Esophagus muscularis mucosa (tissue), 4 donors: ENCODE data around the gene LRRTM4. TPM values are rescaled to one million over a fixed set of nuclear protein-coding genes. Genes with fewer than 3 reads are reported as not detected.

ENCODE experiments used
- DNase-seq: peaks from one replicate; pipeline ENCODE4 v3.0.0-alpha.2; 2017; ENCODE audit errors: extremely low spot score
- H3K27ac ChIP-seq, 4 donors: fragments of 200-600 bp; sonication (generic); replicated peaks in 1 of 4; 1 replicate in 3 of 4; 2 replicates in 1 of 4; pipeline ENCODE4 v1.5.1; 2016 to 2019; ENCODE audit warnings: mild to moderate bottlenecking in 1 of 4
- H3K27me3 ChIP-seq, 4 donors: fragments of 200-600 bp; sonication (generic); one replicate each; pipeline versions ENCODE4 v1.5.1 to v1.6.0; 2016 to 2019
- H3K36me3 ChIP-seq, 4 donors: fragments of 200-600 bp; sonication (generic); one replicate each; pipeline ENCODE4 v1.5.1; 2016 to 2019
- H3K4me1 ChIP-seq, 4 donors: fragments of 200-600 bp; sonication (generic); one replicate each; pipeline ENCODE4 v1.5.1; 2016 to 2019
- H3K4me3 ChIP-seq, 4 donors: fragments of 200-600 bp; sonication (generic); 1 replicate in 2 of 4; 2 replicates in 2 of 4; pipeline ENCODE4 v1.5.1; 2016 to 2019; ENCODE audit warnings: mild to moderate bottlenecking in 4 of 4, moderate library complexity in 1 of 4
- H3K9me3 ChIP-seq, 4 donors: fragments of 200-600 bp; sonication (generic); 1 replicate in 3 of 4; 2 replicates in 1 of 4; pipeline ENCODE4 v1.5.1; 2016 to 2019
- CTCF ChIP-seq, 3 experiments: fragments of 200-600 bp in 2 of 3; fragments of 450-650 bp in 1 of 3; sonication (generic) in 2 of 3; IDR thresholded peaks; one replicate each; pipeline ENCODE4 v1.5.1; 2017 to 2019; ENCODE audit warnings: antibody characterized with exemption in 3 of 3, mild to moderate bottlenecking in 2 of 3, moderate library complexity in 1 of 3
- EP300 ChIP-seq: sonication (generic); formaldehyde crosslinking; IDR thresholded peaks from one replicate; pipeline ENCODE4 v1.6.1; 2017; ENCODE audit warnings: antibody characterized with exemption
- POLR2A ChIP-seq: fragments of 450-650 bp; IDR thresholded peaks from one replicate; pipeline ENCODE4 v1.6.1; 2017; ENCODE audit warnings: antibody characterized with exemption, moderate library complexity, mild to moderate bottlenecking, low read depth
- POLR2AphosphoS5 ChIP-seq, 2 donors: sonication (generic); formaldehyde crosslinking; IDR thresholded peaks; one replicate each; pipeline ENCODE4 v1.6.1; 2017; ENCODE audit warnings: antibody characterized with exemption in 2 of 2
- WGBS: methylation state at CpG from one replicate; pipeline ENCODE4 v1.1.5; 2018; 5-methylcytosine and 5-hydroxymethylcytosine counted together
- intact Hi-C: fragments of 100-400 bp; cut with DNase I; formaldehyde crosslinking; loops from one replicate; pipeline ENCODE4 v1.15.1; 2023
- total RNA-seq, 4 donors: library from RNA; depleted of rRNA; stranded (reverse); fragments of >200 nt; gene quantifications; one replicate each; pipeline versions ENCODE4 v1.1.0 to v1.2.1, GENCODE V29; 2016

LRRTM4 gene
- total RNA-seq, 4 donors from 2014 or later = 0.17 to 0.97 (median 0.41) TPM

GRCh38 chr2:76829374-76830234 lies 692.6 kb downstream of the LRRTM4 start:
- intact Hi-C loops = no loop called here
- no peaks in the 10 kb centered on the region for H3K36me3 ChIP-seq
- no peak for DNase-seq
- TF ChIP-seq POLR2AphosphoS5 (IDR thresholded peaks at IDR 0.05) = no peak
- TF ChIP-seq POLR2A = no peak
- no peak for TF ChIP-seq EP300
- no peak for TF ChIP-seq CTCF (IDR thresholded peaks at IDR 0.05)
- no peak overlapping the region for H3K4me3 ChIP-seq
- H3K4me1 ChIP-seq = no peaks in the 10 kb centered on the region
- WGBS = 81% methylated on average over 3 of the region's 3 CpGs
- H3K9me3 ChIP-seq = no peaks in the 10 kb centered on the region
- no peak overlapping the region for H3K27ac ChIP-seq
- H3K27me3 ChIP-seq = no peaks in the 10 kb centered on the region

- H3K27me3 ChIP-seq = no peaks in the 10 kb centered on the region
These were observed 695.5 kb downstream of the LRRTM4 start for GRCh38 chr2:76826691-76827090.

GRCh38 chr2:76825140-76825970 lies 696.8 kb downstream of the LRRTM4 start:
- Histone ChIP-seq H3K4me1 (no peaks in the 10 kb centered on the region), H3K4me3 (no peak overlapping the region), H3K27ac (no peak overlapping the region), H3K36me3 (no peaks in the 10 kb centered on the region), H3K27me3 (no peaks in the 10 kb centered on the region), H3K9me3 (no peaks in the 10 kb centered on the region)
- no peak for TF ChIP-seq CTCF (IDR thresholded peaks at IDR 0.05)
- no peak for DNase-seq
- intact Hi-C loops = no loop called here
- WGBS = 71% methylated on average over 6 of the region's 6 CpGs

More at GRCh38 chr2:76826691-76827090, 695.5 kb downstream of the LRRTM4 start:
- intact Hi-C loops = no loop called here
- H3K4me1 ChIP-seq = no peaks in the 10 kb centered on the region
- TF ChIP-seq POLR2AphosphoS5 (IDR thresholded peaks at IDR 0.05) = no peak
- TF ChIP-seq CTCF (IDR thresholded peaks at IDR 0.05) = no peak
- no peak for TF ChIP-seq POLR2A
- TF ChIP-seq EP300 = no peak
- WGBS = 30% methylated on average over 3 of the region's 3 CpGs
- H3K9me3 ChIP-seq = no peaks in the 10 kb centered on the region
- DNase-seq = no peak
- no peaks in the 10 kb centered on the region for H3K36me3 ChIP-seq
- no peak overlapping the region for H3K4me3 ChIP-seq
- H3K27ac ChIP-seq = no peak overlapping the region

GRCh38 chr2:76821731-76822130 lies 700.4 kb downstream of the LRRTM4 start:
- TF ChIP-seq POLR2A = no peak
- no peak for TF ChIP-seq CTCF (IDR thresholded peaks at IDR 0.05)
- TF ChIP-seq EP300 = no peak
- no peak for TF ChIP-seq POLR2AphosphoS5 (IDR thresholded peaks at IDR 0.05)
- 89% methylated on average over 2 of the region's 2 CpGs for WGBS

More at GRCh38 chr2:76821731-76822130, 700.4 kb downstream of the LRRTM4 start:
- no peak for DNase-seq
- intact Hi-C loops = no loop called here
- H3K9me3 ChIP-seq = no peaks in the 10 kb centered on the region
- H3K4me3 ChIP-seq = no peak overlapping the region
- no peaks in the 10 kb centered on the region for H3K4me1 ChIP-seq
- no peaks in the 10 kb centered on the region for H3K27me3 ChIP-seq
- no peak overlapping the region for H3K27ac ChIP-seq
- no peaks in the 10 kb centered on the region for H3K36me3 ChIP-seq
